Left lung (tissue), 10 donors: ENCODE results near the gene PRSS56. TPM values are rescaled to one million over a fixed set of nuclear protein-coding genes. Genes with fewer than 3 reads are reported as not detected.

Experiments used
- ATAC-seq: fragments of 200-7000 bp; cut with Tn5 transposase; one replicate; pipeline ENCODE4 v1.9.1; 2020; ENCODE audit warnings: moderate library complexity
- DNase-seq, 4 donors: peaks; one replicate each; pipeline ENCODE4 v3.0.0-alpha.2; 2013 to 2020
- H3K27ac ChIP-seq, 2 donors: fragments of 200-600 bp; sonication (generic) in 1 of 2; one replicate each; pipeline versions ENCODE4 v1.5.0 to v1.8.0; 2020 to 2021
- H3K27me3 ChIP-seq, 2 donors: fragments of 200-600 bp; sonication (generic) in 1 of 2; one replicate each; pipeline versions ENCODE4 v1.5.0 to v1.8.0; 2020 to 2021
- H3K36me3 ChIP-seq, 2 donors: fragments of 200-600 bp; sonication (generic) in 1 of 2; one replicate each; pipeline versions ENCODE4 v1.5.0 to v1.8.0; 2020 to 2021
- H3K4me1 ChIP-seq, 2 donors: fragments of 200-600 bp; one replicate each; pipeline ENCODE4 v1.8.0; 2021
- H3K4me3 ChIP-seq, 2 donors: fragments of 200-600 bp; sonication (generic) in 1 of 2; one replicate each; pipeline versions ENCODE4 v1.5.0 to v1.8.0; 2020 to 2021; ENCODE audit warnings: mild to moderate bottlenecking in 1 of 2
- H3K9me3 ChIP-seq, 2 donors: fragments of 200-600 bp; sonication (generic) in 1 of 2; one replicate each; pipeline versions ENCODE4 v1.5.0 to v1.8.0; 2020 to 2021
- CTCF ChIP-seq, 2 donors: fragments of 200-600 bp; sonication (generic) in 1 of 2; IDR thresholded peaks; one replicate each; pipeline versions ENCODE4 v1.5.0 to v1.8.0; 2021; ENCODE audit warnings: antibody characterized with exemption in 2 of 2
- intact Hi-C, 2 donors: fragments of 100-400 bp; cut with DNase I; formaldehyde crosslinking; loops; one replicate each; pipeline versions ENCODE4 v1.11.2 to v1.14.2; 2022
- polyA plus RNA-seq, 6 donors: library from polyadenylated mRNA; unstranded; fragments of 120-200 nt; gene quantifications; one replicate each; pipeline ENCODE4 v1.2.1, GENCODE V29; 2013; ENCODE audit not compliant: insufficient read length in 6 of 6
- total RNA-seq, 2 donors: library from RNA; stranded (reverse); fragmentation: NEBNext Ultra II Directional; extraction: Animal tissue kit (Norgen Biotek cat#: 25700); gene quantifications; one replicate each; pipeline ENCODE4 v1.2.1, GENCODE V29; 2021
- donor health status: DM: no; HTN: yes; CAD: no.
- donor health status: DM: no; HTN: no; CAD: no.

PRSS56 gene
- total and polyA plus RNA-seq, 8 donors: not detected

GRCh38 chr2:232535761-232536530, 15.8 kb downstream of the PRSS56 start:
- DNase-seq (no peak), ATAC-seq (no peak)
- Histone ChIP-seq H3K27ac (no peak overlapping the region), H3K4me1 (peaks cover 0 to 8% of the 10 kb centered on the region in 2 donors), H3K4me3 (no peak overlapping the region), H3K36me3 (no peaks in the 10 kb centered on the region), H3K27me3 (peaks cover 0 to 68% of the 10 kb centered on the region in 2 donors), H3K9me3 (peaks cover 0 to 6% of the 10 kb centered on the region in 2 donors)
- intact Hi-C loops: no loop called here
- TF ChIP-seq CTCF (IDR thresholded peaks at IDR 0.05): no peak

- DNase-seq (no peak), ATAC-seq (peak; percentile 64)
- intact Hi-C loops: no loop called here
- Histone ChIP-seq H3K9me3 (peaks cover 0 to 6% of the 10 kb centered on the region in 2 donors), H3K27me3 (peaks cover 0 to 71% of the 10 kb centered on the region in 2 donors), H3K36me3 (no peaks in the 10 kb centered on the region), H3K4me3 (no peak overlapping the region), H3K27ac (no peak overlapping the region), H3K4me1 (peaks cover 0 to 8% of the 10 kb centered on the region in 2 donors)
- TF ChIP-seq CTCF (IDR thresholded peaks at IDR 0.05): no peak
Measured at GRCh38 chr2:232537079-232537478, 16.9 kb downstream of the PRSS56 start.

GRCh38 chr2:232537499-232537898, 17.3 kb downstream of the PRSS56 start:
- Histone ChIP-seq H3K4me1 (peaks cover 0 to 8% of the 10 kb centered on the region in 2 donors), H3K36me3 (no peaks in the 10 kb centered on the region), H3K27me3 (peaks cover 0 to 71% of the 10 kb centered on the region in 2 donors), H3K4me3 (no peak overlapping the region), H3K27ac (no peak overlapping the region), H3K9me3 (peaks cover 0 to 6% of the 10 kb centered on the region in 2 donors)
- no peak for TF ChIP-seq CTCF (IDR thresholded peaks at IDR 0.05)
- intact Hi-C loops: no loop called here
- DNase-seq (no peak), ATAC-seq (no peak)

- no peak for TF ChIP-seq CTCF (IDR thresholded peaks at IDR 0.05)
- no peaks in the 10 kb centered on the region for H3K36me3 ChIP-seq
- intact Hi-C loops: no loop called here
- peaks cover 0 to 8% of the 10 kb centered on the region in 2 donors for H3K4me1 ChIP-seq
- DNase-seq: peak in 1 of 4 donors; percentile 52
- H3K27me3 ChIP-seq: peaks cover 0 to 67% of the 10 kb centered on the region in 2 donors
- peak; percentile 43 for ATAC-seq
- no peak overlapping the region for H3K4me3 ChIP-seq
- H3K9me3 ChIP-seq: peaks cover 0 to 6% of the 10 kb centered on the region in 2 donors
- H3K27ac ChIP-seq: no peak overlapping the region
Measured at GRCh38 chr2:232538671-232539070, 18.5 kb downstream of the PRSS56 start.

- Histone ChIP-seq H3K36me3 (no peaks in the 10 kb centered on the region), H3K9me3 (peaks cover 0 to 6% of the 10 kb centered on the region in 2 donors), H3K27me3 (peaks cover 0 to 58% of the 10 kb centered on the region in 2 donors), H3K4me1 (peaks cover 0 to 8% of the 10 kb centered on the region in 2 donors), H3K4me3 (no peak within 1 kb of the TSS), H3K27ac (no peak within 1 kb of the TSS)
- intact Hi-C loops: no loop called here
- ATAC-seq: no peak
- DNase-seq: peak in 1 of 4 donors; percentile 69
- TF ChIP-seq CTCF (IDR thresholded peaks at IDR 0.05): no peak
Measured at GRCh38 chr2:232539298-232540231, 19.4 kb downstream of the PRSS56 start, which contains the start of gene CHRNG. Gene CHRNG (plus strand): TSS chr2:232539692. CDS start chr2:232539748, 56 bp downstream.
